ENCODE results near the gene EXT2.
A peak's percentile ranks its signal among the peaks of the same experiment; 100 is the strongest.

Gene EXT2

DNA sequence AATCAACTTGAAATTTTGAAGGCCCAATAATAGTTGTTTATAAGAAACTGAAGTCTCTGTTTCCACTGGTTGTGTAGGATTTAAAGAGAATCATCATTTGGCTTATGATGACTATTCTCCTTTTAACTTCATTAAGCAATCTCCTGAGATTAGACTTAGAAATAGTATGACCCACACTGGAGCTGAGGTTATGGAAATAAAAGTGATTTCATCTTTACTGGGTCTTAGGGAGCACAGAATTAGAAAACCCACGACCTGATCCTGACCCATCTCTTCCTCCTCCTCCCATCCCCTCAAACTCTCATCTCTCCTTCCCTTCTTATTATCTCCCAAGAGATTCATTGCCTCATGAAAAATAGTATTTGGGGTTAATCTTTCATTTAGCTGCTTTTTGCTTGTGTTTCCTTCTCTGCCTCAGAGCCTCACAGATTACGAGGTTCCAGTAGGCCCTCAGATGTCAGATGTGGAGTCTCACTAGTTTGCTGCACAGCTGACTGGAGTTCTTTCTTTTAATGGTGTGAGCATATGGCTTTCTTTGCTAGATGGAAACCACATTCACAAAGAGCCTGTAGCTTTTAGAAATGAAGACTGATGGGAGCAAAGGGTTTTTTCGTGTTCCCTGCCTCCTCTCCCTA is 129.5 kb downstream of the EXT2 start:
- no peak for DNase-seq (ENCODE audit: low read depth)
- no peak overlapping the region for H3K4me3 ChIP-seq (ENCODE audit: low read depth, low read length)
- TF ChIP-seq CTCF (conservative IDR thresholded peaks at IDR 0.05; ENCODE audit: low read depth, low read length): no peak

GRCh38 chr11:44226490-44226889 is 131.0 kb downstream of the EXT2 start:
- TF ChIP-seq CTCF (conservative IDR thresholded peaks at IDR 0.05; ENCODE audit: low read depth, low read length): no peak
- no peak for DNase-seq (ENCODE audit: low read depth)
- H3K4me3 ChIP-seq (ENCODE audit: low read depth, low read length): no peak overlapping the region

DNA sequence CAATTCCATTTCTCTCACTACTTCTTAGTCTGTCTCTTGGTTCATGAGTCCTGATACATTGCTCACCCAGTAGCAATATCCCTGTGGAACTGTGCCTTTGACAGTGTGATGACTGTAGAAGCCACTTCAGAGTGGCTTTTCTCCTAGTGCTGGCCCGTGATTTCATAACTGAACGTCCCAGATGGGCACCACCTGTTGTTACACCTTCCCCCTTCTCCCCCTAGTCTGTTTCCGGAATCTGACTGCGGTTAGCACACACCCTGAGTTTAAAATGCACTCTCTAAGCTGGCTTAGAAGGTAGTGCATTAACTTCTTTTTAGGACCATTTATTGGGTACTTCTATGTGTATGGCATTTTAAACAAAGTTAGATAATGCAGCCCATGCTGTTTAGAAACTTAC is 131.5 kb downstream of the EXT2 start:
- H3K4me3 ChIP-seq (ENCODE audit: low read depth, low read length): no peak overlapping the region
- DNase-seq (ENCODE audit: low read depth): no peak
- no peak for TF ChIP-seq CTCF (conservative IDR thresholded peaks at IDR 0.05; ENCODE audit: low read depth, low read length)

DNA sequence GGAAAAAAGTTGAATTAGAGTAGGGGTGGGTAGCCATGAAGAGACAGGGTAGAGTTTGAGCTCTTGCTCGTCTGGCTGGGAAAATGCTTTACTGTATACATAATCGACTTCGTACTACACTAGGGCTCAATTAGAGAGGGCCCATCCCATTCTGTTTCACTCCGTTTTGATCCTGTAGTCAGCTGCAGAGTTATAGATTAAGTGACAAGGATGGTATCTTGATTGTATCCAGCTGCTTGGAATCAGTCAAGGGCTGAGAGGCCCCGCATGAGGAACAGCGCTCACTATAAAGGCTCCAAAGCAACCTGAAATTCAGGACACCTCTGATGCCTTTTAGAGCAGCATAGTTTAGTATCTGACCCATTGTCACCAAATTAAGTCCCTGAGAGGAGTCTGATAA is 132.9 kb downstream of the EXT2 start:
- TF ChIP-seq CTCF (conservative IDR thresholded peaks at IDR 0.05; ENCODE audit: low read depth, low read length): no peak
- DNase-seq (ENCODE audit: low read depth): no peak
- no peak overlapping the region for H3K4me3 ChIP-seq (ENCODE audit: low read depth, low read length)

DNA sequence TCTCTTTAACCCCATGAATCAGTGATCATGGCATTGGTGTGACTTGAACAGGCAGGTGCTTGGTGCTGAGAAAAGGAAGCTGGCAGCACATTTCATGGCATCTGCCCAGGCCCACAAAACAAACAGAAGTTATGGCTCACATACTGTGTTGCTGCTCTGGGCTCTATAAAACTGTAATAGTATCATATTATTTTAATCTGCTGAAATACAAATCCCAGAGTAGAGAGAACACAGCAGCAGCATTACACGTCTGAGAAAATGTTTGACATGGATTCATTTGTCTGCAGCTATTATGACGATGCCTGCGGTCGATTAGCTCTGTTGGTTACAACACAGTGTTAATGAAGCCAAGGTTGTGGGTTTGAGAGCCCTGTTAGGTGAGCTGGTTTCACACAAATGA is 133.6 kb downstream of the EXT2 start:
- no peak for TF ChIP-seq CTCF (conservative IDR thresholded peaks at IDR 0.05; ENCODE audit: low read depth, low read length)
- H3K4me3 ChIP-seq (ENCODE audit: low read depth, low read length): no peak overlapping the region
- DNase-seq (ENCODE audit: low read depth): no peak

GRCh38 chr11:44229624-44230023 is 134.1 kb downstream of the EXT2 start:
- no peak for TF ChIP-seq CTCF (conservative IDR thresholded peaks at IDR 0.05; ENCODE audit: low read depth, low read length)
- H3K4me3 ChIP-seq (ENCODE audit: low read depth, low read length): no peak overlapping the region
- DNase-seq (ENCODE audit: low read depth): peak; percentile 48

DNA sequence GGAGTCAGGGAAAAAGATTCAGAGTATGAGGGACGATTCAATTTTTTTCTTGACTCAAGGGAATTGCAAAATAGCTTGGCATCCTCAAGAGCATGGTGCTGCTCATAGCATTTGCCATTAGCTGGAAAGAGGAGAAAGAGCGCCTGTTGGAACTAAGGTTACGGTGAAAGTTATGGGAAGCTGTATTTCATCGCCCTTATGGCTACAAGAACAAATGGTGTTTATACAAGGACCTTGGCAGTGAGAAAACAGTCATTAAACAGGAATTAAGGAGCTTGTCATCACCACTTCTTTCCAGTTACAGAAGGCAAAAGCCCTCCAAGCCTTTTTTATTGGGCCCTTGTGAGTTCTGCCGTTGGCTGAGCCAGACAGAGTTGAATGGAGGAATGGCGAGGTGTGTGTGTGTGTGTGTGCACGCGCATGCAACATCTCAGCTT is 140.3 kb downstream of the EXT2 start:
- TF ChIP-seq CTCF (conservative IDR thresholded peaks at IDR 0.05; ENCODE audit: low read depth, low read length): no peak
- peak; percentile 39 for DNase-seq (ENCODE audit: low read depth)

More for the DNA sequence above, 140.3 kb downstream of the EXT2 start:
- no peak overlapping the region for H3K4me3 ChIP-seq (ENCODE audit: low read depth, low read length)

All from choroid plexus epithelial cell (primary cell).